ENCODE data around the gene RUVBL1. TPM values are rescaled to one million over a fixed set of nuclear protein-coding genes. Genes with fewer than 3 reads are reported as not detected.
A peak's percentile ranks its signal among the peaks of the same experiment; 100 is the strongest.

The RUVBL1 gene
- polyA plus RNA-seq, 6 donors from 2014 or later = 24.4 to 60.7 (median 51.2) TPM

DNA sequence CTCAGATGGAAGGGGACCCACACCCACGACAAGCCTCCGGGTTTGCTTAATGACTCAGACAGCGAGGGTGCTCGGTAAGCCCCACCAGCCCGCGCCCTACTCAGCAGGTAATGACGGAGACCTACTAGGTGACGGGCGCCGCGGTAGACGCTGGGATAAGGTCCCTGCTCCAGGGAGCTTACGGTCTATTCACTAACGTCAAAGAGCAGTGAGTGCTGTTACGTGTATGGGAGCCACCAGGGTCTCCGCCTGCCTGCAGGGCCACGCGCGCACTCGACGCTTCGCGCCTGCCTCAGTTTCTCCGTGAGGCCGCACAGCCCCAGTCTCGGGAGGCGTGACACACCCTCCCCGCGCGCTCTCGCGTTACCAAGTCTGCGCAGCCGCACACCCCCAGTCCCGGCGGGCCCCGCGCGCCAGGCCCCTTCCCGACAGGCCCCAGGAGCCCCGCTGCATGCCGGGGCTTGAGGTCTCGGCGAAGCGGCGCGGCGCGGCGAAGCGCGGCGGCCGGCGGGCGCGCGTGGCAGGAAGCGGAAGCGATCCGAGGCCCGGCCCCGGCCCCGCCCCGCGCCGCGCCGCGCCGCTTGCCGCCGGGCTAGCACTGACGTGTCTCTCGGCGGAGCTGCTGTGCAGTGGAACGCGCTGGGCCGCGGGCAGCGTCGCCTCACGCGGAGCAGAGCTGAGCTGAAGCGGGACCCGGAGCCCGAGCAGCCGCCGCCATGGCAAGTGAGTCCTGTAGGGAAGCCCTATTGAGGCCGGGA is 71.6 kb downstream of the RUVBL1 start, which contains the start of gene SEC61A1:
SEC61A1 (plus strand) TSS at position 601 of the 758 bp plus-strand sequence; CDS start at position 717, 116 bp downstream.
- Mint-ChIP-seq H3K4me1 (peaks cover 36 to 41% (median 38%) of the 10 kb centered on the region in 3 donors), H3K36me3 (peaks cover 0 to 7% of the 10 kb centered on the region in 2 donors), H3K9me3 (no peaks in the 10 kb centered on the region), H3K4me3 (peak within 1 kb of the TSS; percentile 90 to 97 (median 95)), H3K27ac (peak within 1 kb of the TSS; percentile 96 to 99 (median 97)), H3K27me3 (peaks cover 3% of the 10 kb centered on the region in 3 donors)
- DNase-seq (peak; percentile 96), ATAC-seq (ENCODE audit: low read depth in 2 of 2) (peak; percentile 93 to 94)

DNA sequence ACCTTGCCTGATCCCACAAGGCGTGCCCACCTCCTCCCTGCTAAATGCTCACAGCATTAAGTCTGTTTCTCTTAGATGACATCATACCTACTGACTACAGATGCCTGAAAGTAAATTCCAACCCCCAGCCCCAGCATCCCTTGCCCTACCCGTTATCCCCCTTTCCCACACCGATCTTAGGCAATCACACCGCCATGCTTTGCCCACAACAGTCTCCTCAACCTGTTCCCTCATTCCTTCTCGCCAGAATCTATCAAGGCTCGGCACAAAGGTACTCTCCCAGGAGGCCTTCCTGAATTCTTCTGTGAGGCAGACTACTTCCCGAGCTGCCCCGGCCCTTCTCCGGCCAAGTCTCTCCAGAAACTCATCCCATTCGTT is 72.2 kb downstream of the RUVBL1 start:
- Mint-ChIP-seq H3K9me3 (no peaks in the 10 kb centered on the region), H3K27ac (peak overlapping the region; percentile 28 to 96 (median 94)), H3K36me3 (peaks cover 0 to 7% of the 10 kb centered on the region in 2 donors), H3K27me3 (peaks cover 7 to 8% (median 8%) of the 10 kb centered on the region in 3 donors), H3K4me1 (peaks cover 36 to 41% (median 38%) of the 10 kb centered on the region in 3 donors), H3K4me3 (peak overlapping the region; percentile 90 to 97 (median 95))
- ATAC-seq (ENCODE audit: low read depth in 2 of 2) = no peak
- DNase-seq = no peak

DNA sequence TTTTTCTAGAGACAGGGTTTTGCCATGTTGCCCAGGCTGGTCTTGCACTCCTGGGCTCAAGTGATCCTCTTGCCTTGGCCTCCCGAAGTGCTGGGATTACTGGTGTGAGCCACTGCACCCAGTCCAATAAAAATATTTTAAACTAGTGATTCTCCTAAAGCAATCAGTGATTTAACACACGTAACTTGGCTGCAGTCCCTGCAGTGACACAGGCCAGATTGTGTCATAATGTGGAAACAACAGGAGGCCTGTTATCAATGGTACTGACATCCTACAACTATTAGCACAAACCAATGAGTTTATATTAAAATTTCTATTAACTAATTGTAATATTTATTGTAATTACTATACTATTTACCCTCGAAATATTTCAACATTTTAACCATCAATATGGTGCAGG is 73.0 kb downstream of the RUVBL1 start:
- Mint-ChIP-seq H3K4me3 (peak overlapping the region in 4 of 8 donors; percentile 90 to 97 (median 96)), H3K9me3 (no peaks in the 10 kb centered on the region), H3K27me3 (peaks cover 12 to 17% (median 15%) of the 10 kb centered on the region in 3 donors), H3K4me1 (peaks cover 36 to 38% (median 38%) of the 10 kb centered on the region in 3 donors), H3K36me3 (peaks cover 0 to 7% of the 10 kb centered on the region in 2 donors), H3K27ac (no peak overlapping the region)
- DNase-seq (no peak), ATAC-seq (ENCODE audit: low read depth in 2 of 2) (no peak)

DNA sequence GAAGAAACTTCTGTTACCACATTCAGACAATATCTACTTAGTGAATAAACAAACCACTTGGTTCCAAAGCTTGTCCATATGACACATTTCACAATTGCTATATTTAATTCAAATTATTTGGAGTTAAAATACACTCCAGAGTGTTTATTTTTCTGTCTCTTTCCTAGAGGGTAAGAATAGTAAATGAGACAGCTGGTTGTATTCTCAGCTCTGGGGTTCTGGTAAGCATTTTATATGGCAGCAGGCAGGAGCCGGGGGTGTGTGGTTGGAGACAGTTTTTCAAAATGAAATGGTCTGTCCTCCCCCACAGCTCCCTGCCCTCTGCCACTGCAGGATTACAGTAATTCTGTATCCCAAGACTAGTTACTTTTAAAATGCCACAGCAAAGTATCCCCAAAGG is 82.3 kb downstream of the RUVBL1 start:
- ATAC-seq (ENCODE audit: low read depth in 2 of 2) = no peak
- H3K9me3 Mint-ChIP-seq = peaks cover 0 to 2% (median 0%) of the 10 kb centered on the region in 7 donors
- no peak for DNase-seq
- H3K4me3 Mint-ChIP-seq = no peak overlapping the region
- peaks cover 0 to 5% of the 10 kb centered on the region in 2 donors for H3K36me3 Mint-ChIP-seq
- no peak overlapping the region for H3K27ac Mint-ChIP-seq
- H3K27me3 Mint-ChIP-seq = peaks cover 6 to 35% (median 19%) of the 10 kb centered on the region in 3 donors
- H3K4me1 Mint-ChIP-seq = no peaks in the 10 kb centered on the region

DNA sequence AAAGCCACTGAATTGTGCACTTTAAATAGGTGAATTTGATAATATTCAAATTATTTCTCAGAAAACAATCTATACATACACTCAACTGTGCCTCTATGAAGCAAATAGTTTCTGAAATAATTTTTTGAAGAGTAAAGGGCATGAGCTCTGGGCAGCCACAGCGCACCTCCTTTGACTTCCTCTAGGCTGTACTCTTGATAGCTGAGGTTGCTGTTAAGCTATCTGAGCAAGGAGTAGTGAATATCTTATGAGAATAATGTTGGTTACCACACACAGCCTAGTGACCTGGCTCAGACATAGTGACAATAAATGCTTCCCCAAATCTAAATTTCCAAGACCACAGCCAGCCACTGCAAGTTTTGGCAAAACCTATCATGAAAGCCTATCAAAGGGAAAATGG is 83.0 kb downstream of the RUVBL1 start:
- Mint-ChIP-seq H3K36me3 (peaks cover 0 to 5% of the 10 kb centered on the region in 2 donors), H3K4me1 (no peaks in the 10 kb centered on the region), H3K27ac (no peak overlapping the region), H3K9me3 (peaks cover 0 to 2% (median 0%) of the 10 kb centered on the region in 7 donors), H3K27me3 (peaks cover 1 to 29% (median 12%) of the 10 kb centered on the region in 3 donors), H3K4me3 (no peak overlapping the region)
- DNase-seq (no peak), ATAC-seq (ENCODE audit: low read depth in 2 of 2) (no peak)

DNA sequence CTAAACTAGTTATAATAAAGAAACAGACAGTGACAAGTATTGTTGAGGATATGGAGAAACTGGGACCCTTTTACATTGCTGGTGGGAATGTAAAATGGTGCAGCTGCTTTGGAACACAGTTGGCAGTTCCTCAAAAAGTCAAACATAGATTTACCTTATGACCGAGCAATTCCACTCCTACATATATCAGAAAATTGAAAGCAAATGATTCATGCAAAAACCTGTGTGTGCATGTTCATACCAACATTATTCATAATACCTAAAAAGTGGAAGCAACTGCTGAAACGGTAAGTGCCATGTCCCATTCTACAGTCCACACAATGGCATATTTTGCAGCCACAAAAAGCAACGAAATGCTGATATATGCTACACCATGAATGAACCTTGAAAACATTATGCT is 83.6 kb downstream of the RUVBL1 start:
- Mint-ChIP-seq H3K4me1 (no peaks in the 10 kb centered on the region), H3K27me3 (peaks cover 4 to 32% (median 15%) of the 10 kb centered on the region in 3 donors), H3K36me3 (peaks cover 0 to 5% of the 10 kb centered on the region in 2 donors), H3K4me3 (no peak overlapping the region), H3K27ac (no peak overlapping the region), H3K9me3 (peaks cover 0 to 2% (median 0%) of the 10 kb centered on the region in 7 donors)
- DNase-seq = no peak
- no peak for ATAC-seq (ENCODE audit: low read depth in 2 of 2)

DNA sequence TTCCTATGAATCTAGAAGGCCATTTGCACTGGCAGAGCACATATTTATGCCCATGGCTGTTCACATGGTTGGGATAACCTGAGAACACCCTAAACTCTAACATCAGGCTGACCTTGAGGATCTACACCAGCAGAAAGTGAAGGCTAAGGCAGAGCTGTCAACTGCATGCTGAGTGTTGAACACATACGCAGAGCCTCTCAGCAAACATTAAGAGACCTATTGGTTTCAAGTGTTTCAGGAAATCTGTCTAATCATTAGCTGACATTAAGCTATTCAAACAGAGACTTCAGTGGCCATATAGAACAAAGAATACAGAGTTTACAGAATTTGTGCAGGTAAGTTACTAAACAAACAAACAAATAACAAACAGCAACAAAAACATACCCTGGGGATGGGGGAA is 87.5 kb downstream of the RUVBL1 start:
- H3K27ac Mint-ChIP-seq = no peak overlapping the region

DNA sequence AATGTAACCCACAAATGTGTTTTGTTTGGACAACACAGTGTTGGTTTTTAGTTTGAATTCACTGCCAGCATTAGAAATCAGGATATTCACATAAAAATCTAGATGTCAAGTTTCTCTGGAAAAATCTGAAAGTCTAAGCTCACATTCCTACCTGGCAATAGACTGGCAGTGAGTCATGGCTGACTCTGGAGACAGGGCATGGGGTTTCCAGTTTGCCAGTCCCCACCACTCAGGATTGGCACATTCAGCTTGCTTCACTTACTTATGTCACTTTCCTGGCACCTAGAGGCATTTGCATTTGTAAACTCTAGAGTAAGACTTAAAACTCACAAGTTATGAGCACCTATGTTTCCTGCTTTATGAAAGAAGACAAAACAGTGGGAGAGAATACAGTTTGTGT is 90.5 kb downstream of the RUVBL1 start:
- Mint-ChIP-seq H3K27ac (no peak overlapping the region), H3K9me3 (peaks cover 0 to 1% (median 0%) of the 10 kb centered on the region in 7 donors), H3K4me1 (no peaks in the 10 kb centered on the region), H3K36me3 (no peaks in the 10 kb centered on the region), H3K4me3 (no peak overlapping the region), H3K27me3 (peaks cover 15 to 32% (median 29%) of the 10 kb centered on the region in 3 donors)
- ATAC-seq (ENCODE audit: low read depth in 2 of 2) = no peak
- no peak for DNase-seq

More for the DNA sequence above, 87.5 kb downstream of the RUVBL1 start:
- Mint-ChIP-seq H3K36me3 (no peaks in the 10 kb centered on the region), H3K27me3 (peaks cover 15 to 32% (median 29%) of the 10 kb centered on the region in 3 donors), H3K4me3 (no peak overlapping the region), H3K9me3 (peaks cover 0 to 1% (median 0%) of the 10 kb centered on the region in 7 donors), H3K4me1 (no peaks in the 10 kb centered on the region)
- ATAC-seq (ENCODE audit: low read depth in 2 of 2) = no peak
- no peak for DNase-seq

Other genes starting within 250 kb of the RUVBL1 start
- under 1 TPM in 1 of 6 donors, not detected in 5; 0.15 TPM for gene KBTBD12, start 208.6 kb downstream of the RUVBL1 start, polyA plus RNA-seq (ENCODE audit: low read depth in 6 of 6)
- 100 to 1,000 TPM in 1 of 6 donors, 10 to 100 TPM in 5; 72.7 to 128 (median 79.2) TPM for gene SEC61A1, start 71.4 kb downstream of the RUVBL1 start, polyA plus RNA-seq (ENCODE audit: low read depth in 6 of 6)
- gene EEFSEC, start 29.7 kb upstream of the RUVBL1 start, polyA plus RNA-seq (ENCODE audit: low read depth in 6 of 6) = 10 to 100 TPM in 5 of 6 donors, 1 to 10 TPM in 1; 8.5 to 24.0 (median 20.1) TPM